NT2/D1 (cell line): ENCODE data around the gene MEIOB.

Source experiments
- SUZ12 ChIP-seq: IDR thresholded peaks from 2 replicates; pipeline ENCODE4 v1.6.1; 2011; ENCODE audit not compliant: insufficient read length, insufficient read depth; ENCODE audit errors: extremely low read depth
- ZNF274 ChIP-seq: IDR thresholded peaks from 2 replicates; pipeline ENCODE4 v1.6.1; 2011; ENCODE audit warnings: mild to moderate bottlenecking, low read depth, low read length

DNA sequence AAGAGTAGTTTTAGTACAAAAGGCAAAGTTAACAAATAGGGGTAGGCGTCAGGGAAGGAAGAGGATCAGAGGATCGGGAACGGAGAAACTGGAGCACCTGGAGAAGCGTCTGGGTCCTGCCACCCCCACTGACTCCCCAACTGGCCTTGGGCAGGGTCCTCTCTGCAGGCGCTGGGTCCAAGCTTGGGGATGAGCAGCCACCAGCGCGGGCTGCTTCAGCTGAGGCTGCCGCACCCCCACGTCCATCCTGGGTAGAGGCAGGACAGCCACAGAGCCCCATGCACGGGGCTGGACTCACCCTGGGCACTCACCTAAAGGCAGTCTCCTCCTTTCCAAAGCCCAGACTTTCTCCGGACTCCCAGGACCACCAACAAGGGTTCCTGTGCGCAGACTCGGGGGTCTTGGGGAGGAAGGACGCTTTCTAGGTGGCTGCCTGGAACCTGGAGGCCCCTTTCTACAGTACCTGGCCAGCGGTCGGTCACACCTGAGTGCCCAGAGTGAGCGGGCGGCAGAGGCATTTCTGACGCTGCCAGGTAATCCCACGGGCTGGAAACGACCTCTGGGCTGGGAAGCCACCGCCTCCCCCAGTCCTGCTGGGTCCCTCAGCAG lies 45.2 kb upstream of the MEIOB start:
- TF ChIP-seq SUZ12: no peak
- no peak for TF ChIP-seq ZNF274
